ENCODE data around the gene AKT3. TPM values are rescaled to one million over a fixed set of nuclear protein-coding genes. Genes with fewer than 3 reads are reported as not detected.

The AKT3 gene
- total and polyA plus RNA-seq, 2 of the 8 experiments (the other 6 are each of a cell fraction or from before 2014, with no cell fraction given), result 6.0 to 36.4 TPM

DNA sequence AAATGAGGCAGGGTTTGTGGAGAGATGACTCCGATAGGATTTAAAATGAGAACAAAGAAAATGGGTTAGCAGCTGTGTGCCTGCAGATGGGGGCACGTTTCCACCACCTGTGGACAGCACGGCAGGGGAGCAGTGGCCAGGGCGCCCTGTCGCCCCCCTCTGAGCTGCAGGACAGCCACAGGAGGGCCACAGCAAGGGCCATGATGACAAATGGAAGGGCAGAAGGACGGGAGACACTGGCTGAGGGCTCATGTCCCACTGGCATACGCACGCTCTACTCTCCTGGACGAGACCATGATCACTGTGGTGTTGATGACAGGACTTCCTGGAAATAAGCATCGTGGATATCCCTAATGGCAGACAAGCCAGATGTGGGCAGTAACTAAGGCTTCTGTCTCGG lies 353.2 kb downstream of the AKT3 start (continued):
- TF ChIP-seq, protein P1, sequence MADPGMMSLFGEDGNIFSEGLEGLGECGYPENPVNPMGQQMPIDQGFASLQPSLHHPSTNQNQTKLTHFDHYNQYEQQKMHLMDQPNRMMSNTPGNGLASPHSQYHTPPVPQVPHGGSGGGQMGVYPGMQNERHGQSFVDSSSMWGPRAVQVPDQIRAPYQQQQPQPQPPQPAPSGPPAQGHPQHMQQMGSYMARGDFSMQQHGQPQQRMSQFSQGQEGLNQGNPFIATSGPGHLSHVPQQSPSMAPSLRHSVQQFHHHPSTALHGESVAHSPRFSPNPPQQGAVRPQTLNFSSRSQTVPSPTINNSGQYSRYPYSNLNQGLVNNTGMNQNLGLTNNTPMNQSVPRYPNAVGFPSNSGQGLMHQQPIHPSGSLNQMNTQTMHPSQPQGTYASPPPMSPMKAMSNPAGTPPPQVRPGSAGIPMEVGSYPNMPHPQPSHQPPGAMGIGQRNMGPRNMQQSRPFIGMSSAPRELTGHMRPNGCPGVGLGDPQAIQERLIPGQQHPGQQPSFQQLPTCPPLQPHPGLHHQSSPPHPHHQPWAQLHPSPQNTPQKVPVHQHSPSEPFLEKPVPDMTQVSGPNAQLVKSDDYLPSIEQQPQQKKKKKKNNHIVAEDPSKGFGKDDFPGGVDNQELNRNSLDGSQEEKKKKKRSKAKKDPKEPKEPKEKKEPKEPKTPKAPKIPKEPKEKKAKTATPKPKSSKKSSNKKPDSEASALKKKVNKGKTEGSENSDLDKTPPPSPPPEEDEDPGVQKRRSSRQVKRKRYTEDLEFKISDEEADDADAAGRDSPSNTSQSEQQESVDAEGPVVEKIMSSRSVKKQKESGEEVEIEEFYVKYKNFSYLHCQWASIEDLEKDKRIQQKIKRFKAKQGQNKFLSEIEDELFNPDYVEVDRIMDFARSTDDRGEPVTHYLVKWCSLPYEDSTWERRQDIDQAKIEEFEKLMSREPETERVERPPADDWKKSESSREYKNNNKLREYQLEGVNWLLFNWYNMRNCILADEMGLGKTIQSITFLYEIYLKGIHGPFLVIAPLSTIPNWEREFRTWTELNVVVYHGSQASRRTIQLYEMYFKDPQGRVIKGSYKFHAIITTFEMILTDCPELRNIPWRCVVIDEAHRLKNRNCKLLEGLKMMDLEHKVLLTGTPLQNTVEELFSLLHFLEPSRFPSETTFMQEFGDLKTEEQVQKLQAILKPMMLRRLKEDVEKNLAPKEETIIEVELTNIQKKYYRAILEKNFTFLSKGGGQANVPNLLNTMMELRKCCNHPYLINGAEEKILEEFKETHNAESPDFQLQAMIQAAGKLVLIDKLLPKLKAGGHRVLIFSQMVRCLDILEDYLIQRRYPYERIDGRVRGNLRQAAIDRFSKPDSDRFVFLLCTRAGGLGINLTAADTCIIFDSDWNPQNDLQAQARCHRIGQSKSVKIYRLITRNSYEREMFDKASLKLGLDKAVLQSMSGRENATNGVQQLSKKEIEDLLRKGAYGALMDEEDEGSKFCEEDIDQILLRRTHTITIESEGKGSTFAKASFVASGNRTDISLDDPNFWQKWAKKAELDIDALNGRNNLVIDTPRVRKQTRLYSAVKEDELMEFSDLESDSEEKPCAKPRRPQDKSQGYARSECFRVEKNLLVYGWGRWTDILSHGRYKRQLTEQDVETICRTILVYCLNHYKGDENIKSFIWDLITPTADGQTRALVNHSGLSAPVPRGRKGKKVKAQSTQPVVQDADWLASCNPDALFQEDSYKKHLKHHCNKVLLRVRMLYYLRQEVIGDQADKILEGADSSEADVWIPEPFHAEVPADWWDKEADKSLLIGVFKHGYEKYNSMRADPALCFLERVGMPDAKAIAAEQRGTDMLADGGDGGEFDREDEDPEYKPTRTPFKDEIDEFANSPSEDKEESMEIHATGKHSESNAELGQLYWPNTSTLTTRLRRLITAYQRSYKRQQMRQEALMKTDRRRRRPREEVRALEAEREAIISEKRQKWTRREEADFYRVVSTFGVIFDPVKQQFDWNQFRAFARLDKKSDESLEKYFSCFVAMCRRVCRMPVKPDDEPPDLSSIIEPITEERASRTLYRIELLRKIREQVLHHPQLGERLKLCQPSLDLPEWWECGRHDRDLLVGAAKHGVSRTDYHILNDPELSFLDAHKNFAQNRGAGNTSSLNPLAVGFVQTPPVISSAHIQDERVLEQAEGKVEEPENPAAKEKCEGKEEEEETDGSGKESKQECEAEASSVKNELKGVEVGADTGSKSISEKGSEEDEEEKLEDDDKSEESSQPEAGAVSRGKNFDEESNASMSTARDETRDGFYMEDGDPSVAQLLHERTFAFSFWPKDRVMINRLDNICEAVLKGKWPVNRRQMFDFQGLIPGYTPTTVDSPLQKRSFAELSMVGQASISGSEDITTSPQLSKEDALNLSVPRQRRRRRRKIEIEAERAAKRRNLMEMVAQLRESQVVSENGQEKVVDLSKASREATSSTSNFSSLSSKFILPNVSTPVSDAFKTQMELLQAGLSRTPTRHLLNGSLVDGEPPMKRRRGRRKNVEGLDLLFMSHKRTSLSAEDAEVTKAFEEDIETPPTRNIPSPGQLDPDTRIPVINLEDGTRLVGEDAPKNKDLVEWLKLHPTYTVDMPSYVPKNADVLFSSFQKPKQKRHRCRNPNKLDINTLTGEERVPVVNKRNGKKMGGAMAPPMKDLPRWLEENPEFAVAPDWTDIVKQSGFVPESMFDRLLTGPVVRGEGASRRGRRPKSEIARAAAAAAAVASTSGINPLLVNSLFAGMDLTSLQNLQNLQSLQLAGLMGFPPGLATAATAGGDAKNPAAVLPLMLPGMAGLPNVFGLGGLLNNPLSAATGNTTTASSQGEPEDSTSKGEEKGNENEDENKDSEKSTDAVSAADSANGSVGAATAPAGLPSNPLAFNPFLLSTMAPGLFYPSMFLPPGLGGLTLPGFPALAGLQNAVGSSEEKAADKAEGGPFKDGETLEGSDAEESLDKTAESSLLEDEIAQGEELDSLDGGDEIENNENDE (IDR thresholded peaks at IDR 0.05; ENCODE audit: insufficient replicate concordance, low read length), result no peak
- TF ChIP-seq SIN3A (conservative IDR thresholded peaks at IDR 0.05 in 1 of 2, IDR thresholded peaks at IDR 0.05 in 1 of 2; ENCODE audit: low read depth in 1 of 2, low read length in 2 of 2) (no peak), TBP (IDR thresholded peaks at IDR 0.05; ENCODE audit: low read depth, low read length) (no peak), SP1 (IDR thresholded peaks at IDR 0.05; ENCODE audit: low read depth, low read length) (no peak), POLR2AphosphoS5 (IDR thresholded peaks at IDR 0.05; ENCODE audit: low read depth, low read length) (no peak), CBX5 (IDR thresholded peaks at IDR 0.05; ENCODE audit: low read depth, low read length) (no peak), SIRT6 (IDR thresholded peaks at IDR 0.05; ENCODE audit: low read length) (no peak)

All from H1 (cell line).